Keratinocyte (primary cell): Measurements from ENCODE around the gene ELL.

Source experiments
- EZH2 ChIP-seq: IDR thresholded peaks from one replicate; pipeline ENCODE4 v1.6.1; 2012; ENCODE audit warnings: inconsistent platforms, mild to moderate bottlenecking, low read length, moderate library complexity
- TF ChIP-seq, protein P1 (sequence below), 3 experiments: IDR thresholded peaks in 1 of 3; conservative IDR thresholded peaks in 1 of 3; optimal IDR thresholded peaks in 1 of 3; 2 replicates in 2 of 3; 3 replicates in 1 of 3; pipeline versions ENCODE3 to v1.5.1; 2011; ENCODE audit warnings: low read length in 3 of 3, mild to moderate bottlenecking in 3 of 3, moderate library complexity in 2 of 3, control low read depth in 1 of 3, inconsistent platforms in 1 of 3; ENCODE audit not compliant: insufficient read depth in 2 of 3; ENCODE audit errors: extremely low read depth in 1 of 3

- TF ChIP-seq, protein P1, sequence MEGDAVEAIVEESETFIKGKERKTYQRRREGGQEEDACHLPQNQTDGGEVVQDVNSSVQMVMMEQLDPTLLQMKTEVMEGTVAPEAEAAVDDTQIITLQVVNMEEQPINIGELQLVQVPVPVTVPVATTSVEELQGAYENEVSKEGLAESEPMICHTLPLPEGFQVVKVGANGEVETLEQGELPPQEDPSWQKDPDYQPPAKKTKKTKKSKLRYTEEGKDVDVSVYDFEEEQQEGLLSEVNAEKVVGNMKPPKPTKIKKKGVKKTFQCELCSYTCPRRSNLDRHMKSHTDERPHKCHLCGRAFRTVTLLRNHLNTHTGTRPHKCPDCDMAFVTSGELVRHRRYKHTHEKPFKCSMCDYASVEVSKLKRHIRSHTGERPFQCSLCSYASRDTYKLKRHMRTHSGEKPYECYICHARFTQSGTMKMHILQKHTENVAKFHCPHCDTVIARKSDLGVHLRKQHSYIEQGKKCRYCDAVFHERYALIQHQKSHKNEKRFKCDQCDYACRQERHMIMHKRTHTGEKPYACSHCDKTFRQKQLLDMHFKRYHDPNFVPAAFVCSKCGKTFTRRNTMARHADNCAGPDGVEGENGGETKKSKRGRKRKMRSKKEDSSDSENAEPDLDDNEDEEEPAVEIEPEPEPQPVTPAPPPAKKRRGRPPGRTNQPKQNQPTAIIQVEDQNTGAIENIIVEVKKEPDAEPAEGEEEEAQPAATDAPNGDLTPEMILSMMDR (optimal IDR thresholded peaks at IDR 0.05 in 1 of 3, IDR thresholded peaks at IDR 0.05 in 1 of 3, conservative IDR thresholded peaks at IDR 0.05 in 1 of 3; ENCODE audit: extremely low read depth in 1 of 3, insufficient read depth in 2 of 3, low read length in 3 of 3): no peak
- no peak for TF ChIP-seq EZH2
Observed at GRCh38 chr19:18473706-18474087, 48.2 kb downstream of the ELL start.
